Chondrocyte (in vitro differentiated cells): ENCODE data around the gene PIN1. TPM values are rescaled to one million over a fixed set of nuclear protein-coding genes. Genes with fewer than 3 reads are reported as not detected.

Experiments
- DNase-seq: peaks from one replicate; pipeline ENCODE4 v3.0.0; 2021; ENCODE audit warnings: mixed read lengths, low spot score
- H3K27ac Mint-ChIP-seq: one replicate; pipeline ENCODE4 v1.8.0; 2021; ENCODE audit warnings: mild to moderate bottlenecking, moderate library complexity, mixed read lengths; ENCODE audit not compliant: unreplicated experiment
- H3K27me3 Mint-ChIP-seq: 2 replicates; pipeline ENCODE4 v1.8.0; 2021; ENCODE audit warnings: low read depth, mixed read lengths
- H3K36me3 Mint-ChIP-seq: 2 replicates; pipeline ENCODE4 v1.8.0; 2021; ENCODE audit warnings: low read depth, mixed read lengths
- H3K4me1 Mint-ChIP-seq: 2 replicates; pipeline ENCODE4 v1.8.0; 2021; ENCODE audit warnings: low read depth, mild to moderate bottlenecking, mixed read lengths
- H3K4me3 Mint-ChIP-seq: one replicate; pipeline ENCODE4 v1.8.0; 2021; ENCODE audit warnings: mild to moderate bottlenecking, moderate library complexity, mixed read lengths; ENCODE audit not compliant: unreplicated experiment
- H3K9me3 Mint-ChIP-seq: 2 replicates; pipeline ENCODE4 v1.8.0; 2021; ENCODE audit warnings: low read depth, mixed read lengths
- CTCF ChIP-seq: fragments of 200-600 bp; sonication (generic); IDR thresholded peaks from 2 replicates; pipeline ENCODE4 v1.5.0; 2021; ENCODE audit warnings: antibody characterized with exemption, mild to moderate bottlenecking, moderate library complexity
- total RNA-seq: library from RNA; stranded (reverse); gene quantifications from 3 replicates; pipeline ENCODE4 v1.2.1, GENCODE V29; 2021

The PIN1 gene
- total RNA-seq, 1 donor from 2014 or later, result 65.5 TPM

- DNase-seq, result no peak
- Mint-ChIP-seq H3K9me3 (no peaks in the 10 kb centered on the region), H3K4me3 (no peak overlapping the region), H3K27ac (no peak overlapping the region), H3K4me1 (no peaks in the 10 kb centered on the region), H3K36me3 (no peaks in the 10 kb centered on the region), H3K27me3 (no peaks in the 10 kb centered on the region)
- no peak for TF ChIP-seq CTCF
Observed at GRCh38 chr19:9868983-9869617, 34.0 kb downstream of the PIN1 start.

GRCh38 chr19:9871626-9872338 is 36.7 kb downstream of the PIN1 start:
- Mint-ChIP-seq H3K4me1 (no peaks in the 10 kb centered on the region), H3K36me3 (no peaks in the 10 kb centered on the region), H3K27ac (no peak overlapping the region), H3K4me3 (no peak overlapping the region), H3K27me3 (no peaks in the 10 kb centered on the region), H3K9me3 (no peaks in the 10 kb centered on the region)
- no peak for TF ChIP-seq CTCF
- no peak for DNase-seq

GRCh38 chr19:9872618-9873242 is 37.6 kb downstream of the PIN1 start:
- Mint-ChIP-seq H3K4me1 (no peaks in the 10 kb centered on the region), H3K9me3 (no peaks in the 10 kb centered on the region), H3K4me3 (no peak overlapping the region), H3K36me3 (no peaks in the 10 kb centered on the region), H3K27me3 (no peaks in the 10 kb centered on the region), H3K27ac (no peak overlapping the region)
- TF ChIP-seq CTCF, result no peak
- no peak for DNase-seq

- H3K4me3 Mint-ChIP-seq, result no peak overlapping the region
- peaks cover 5% of the 10 kb centered on the region for H3K4me1 Mint-ChIP-seq
- TF ChIP-seq CTCF, result no peak
- no peak overlapping the region for H3K27ac Mint-ChIP-seq
- peaks cover 1% of the 10 kb centered on the region for H3K36me3 Mint-ChIP-seq
- no peaks in the 10 kb centered on the region for H3K9me3 Mint-ChIP-seq
- H3K27me3 Mint-ChIP-seq, result no peaks in the 10 kb centered on the region
- DNase-seq, result no peak
Observed at GRCh38 chr19:9875031-9875627, 40.0 kb downstream of the PIN1 start.

GRCh38 chr19:9875796-9876195 is 40.7 kb downstream of the PIN1 start:
- Mint-ChIP-seq H3K27ac (no peak overlapping the region), H3K36me3 (peaks cover 1% of the 10 kb centered on the region)

More at GRCh38 chr19:9875796-9876195, 40.7 kb downstream of the PIN1 start:
- Mint-ChIP-seq H3K9me3 (no peaks in the 10 kb centered on the region), H3K4me1 (peaks cover 5% of the 10 kb centered on the region), H3K4me3 (no peak overlapping the region), H3K27me3 (no peaks in the 10 kb centered on the region)
- no peak for TF ChIP-seq CTCF
- DNase-seq, result no peak
